ENCODE results near the gene LRCH3.

GRCh38 chr3:197756704-197757103 lies 34.4 kb upstream of the LRCH3 start:
- no peak for TF ChIP-seq FOXA1 (IDR thresholded peaks at IDR 0.05)
- no peak for TF ChIP-seq NFRKB (IDR thresholded peaks at IDR 0.05)
- TF ChIP-seq SP1 (IDR thresholded peaks at IDR 0.05) = no peak
- TF ChIP-seq TARDBP (IDR thresholded peaks at IDR 0.05) = no peak
- TF ChIP-seq ZNF384 (IDR thresholded peaks at IDR 0.05) = no peak
- TF ChIP-seq LEF1 (IDR thresholded peaks at IDR 0.05; ENCODE audit: borderline replicate concordance) = no peak
- TF ChIP-seq CTBP1 (IDR thresholded peaks at IDR 0.05; ENCODE audit: borderline replicate concordance) = no peak
- TF ChIP-seq FOXK2 (IDR thresholded peaks at IDR 0.05) = no peak
- no peak for TF ChIP-seq BHLHE40 (IDR thresholded peaks at IDR 0.05; ENCODE audit: borderline replicate concordance)
- no peak for TF ChIP-seq SUZ12 (IDR thresholded peaks at IDR 0.05)
- no peak for TF ChIP-seq FOXM1 (IDR thresholded peaks at IDR 0.05; ENCODE audit: borderline replicate concordance)
- TF ChIP-seq, protein P1, sequence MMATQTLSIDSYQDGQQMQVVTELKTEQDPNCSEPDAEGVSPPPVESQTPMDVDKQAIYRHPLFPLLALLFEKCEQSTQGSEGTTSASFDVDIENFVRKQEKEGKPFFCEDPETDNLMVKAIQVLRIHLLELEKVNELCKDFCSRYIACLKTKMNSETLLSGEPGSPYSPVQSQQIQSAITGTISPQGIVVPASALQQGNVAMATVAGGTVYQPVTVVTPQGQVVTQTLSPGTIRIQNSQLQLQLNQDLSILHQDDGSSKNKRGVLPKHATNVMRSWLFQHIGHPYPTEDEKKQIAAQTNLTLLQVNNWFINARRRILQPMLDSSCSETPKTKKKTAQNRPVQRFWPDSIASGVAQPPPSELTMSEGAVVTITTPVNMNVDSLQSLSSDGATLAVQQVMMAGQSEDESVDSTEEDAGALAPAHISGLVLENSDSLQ (IDR thresholded peaks at IDR 0.05) = no peak
